NCI-H1694 treated with DMSO at 0.1 percent for 48 hours (cell line): ENCODE data around the gene BMERB1.
A peak's percentile ranks its signal among the peaks of the same experiment; 100 is the strongest.

Experiments used
- DNase-seq: peaks from one replicate; lab custom pipeline; 2025; lab: John Stamatoyannopoulos, UW

BMERB1 gene

DNA sequence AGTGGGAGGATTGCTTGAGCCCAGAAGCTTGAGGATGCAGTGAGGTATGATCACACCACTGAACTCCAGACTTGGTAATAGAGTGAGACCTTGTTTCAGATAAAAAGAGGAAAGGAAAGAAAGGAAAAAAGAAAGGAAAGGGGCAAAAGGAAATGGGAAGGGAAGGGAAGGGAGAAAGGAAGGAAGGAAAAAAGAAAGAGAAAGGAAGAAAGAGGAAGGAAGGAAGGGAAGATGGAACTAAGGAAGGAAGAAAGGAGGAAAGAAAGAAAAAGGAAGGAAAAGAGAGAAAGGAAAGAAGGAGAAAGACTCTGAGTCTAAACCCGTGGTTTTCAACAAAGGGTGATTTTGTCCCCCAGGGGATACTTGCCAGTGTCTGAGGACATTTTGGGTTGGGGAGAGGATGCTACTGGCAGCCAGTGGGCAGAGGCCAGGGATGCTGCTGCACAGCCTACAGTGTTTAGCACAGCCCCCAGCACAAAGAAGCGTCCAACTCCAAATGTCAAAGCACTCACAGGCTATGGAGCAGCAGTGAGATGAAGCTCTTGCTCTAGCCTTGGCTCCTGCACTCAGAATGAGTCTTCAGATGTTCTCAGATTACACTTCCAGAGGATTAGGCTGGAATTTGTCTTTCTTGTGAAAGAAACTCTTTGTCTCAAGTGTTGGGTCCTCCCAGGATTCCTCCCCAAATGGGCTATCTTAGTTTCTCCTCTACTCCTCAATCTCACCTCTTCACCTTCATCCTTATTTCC is 64.2 kb downstream of the BMERB1 start:
- no peak for DNase-seq

DNA sequence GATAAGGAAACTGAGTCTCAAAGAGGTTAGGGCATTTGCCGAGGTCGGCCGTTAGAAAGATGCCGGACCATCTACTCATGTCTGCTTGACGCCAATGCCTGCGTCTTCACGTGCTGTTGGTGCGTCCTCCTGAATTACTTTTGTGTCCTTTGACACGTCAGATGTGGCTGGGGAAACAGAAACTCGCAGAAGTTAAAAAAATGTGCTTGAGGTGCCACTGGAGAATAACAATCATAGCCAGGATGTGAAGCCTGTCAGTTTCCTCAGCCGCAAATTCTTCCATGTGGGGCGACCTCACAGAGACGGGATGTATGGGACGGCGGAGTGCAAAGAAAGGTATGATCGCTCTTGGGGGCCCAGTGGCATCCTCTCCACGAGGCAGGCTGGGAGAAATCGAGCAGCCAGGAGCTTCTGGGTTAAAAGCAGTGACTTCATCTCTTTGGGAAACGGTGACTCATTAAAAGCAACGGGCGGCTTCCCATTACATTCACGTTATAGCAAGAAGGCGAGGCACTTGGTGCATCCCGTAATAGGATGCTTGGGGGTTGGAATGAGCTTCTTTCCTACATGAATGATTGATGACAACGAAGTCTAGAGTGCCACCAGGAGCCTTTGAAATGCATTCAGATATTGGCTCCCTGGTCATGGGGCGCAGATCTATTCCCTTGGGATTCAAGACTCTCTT is 67.8 kb downstream of the BMERB1 start:
- DNase-seq = no peak

- no peak for DNase-seq
These were observed 72.1 kb downstream of the BMERB1 start for GRCh38 chr16:15506441-15506840.

- no peak for DNase-seq
These were observed 73.0 kb downstream of the BMERB1 start for GRCh38 chr16:15507301-15507958.

DNA sequence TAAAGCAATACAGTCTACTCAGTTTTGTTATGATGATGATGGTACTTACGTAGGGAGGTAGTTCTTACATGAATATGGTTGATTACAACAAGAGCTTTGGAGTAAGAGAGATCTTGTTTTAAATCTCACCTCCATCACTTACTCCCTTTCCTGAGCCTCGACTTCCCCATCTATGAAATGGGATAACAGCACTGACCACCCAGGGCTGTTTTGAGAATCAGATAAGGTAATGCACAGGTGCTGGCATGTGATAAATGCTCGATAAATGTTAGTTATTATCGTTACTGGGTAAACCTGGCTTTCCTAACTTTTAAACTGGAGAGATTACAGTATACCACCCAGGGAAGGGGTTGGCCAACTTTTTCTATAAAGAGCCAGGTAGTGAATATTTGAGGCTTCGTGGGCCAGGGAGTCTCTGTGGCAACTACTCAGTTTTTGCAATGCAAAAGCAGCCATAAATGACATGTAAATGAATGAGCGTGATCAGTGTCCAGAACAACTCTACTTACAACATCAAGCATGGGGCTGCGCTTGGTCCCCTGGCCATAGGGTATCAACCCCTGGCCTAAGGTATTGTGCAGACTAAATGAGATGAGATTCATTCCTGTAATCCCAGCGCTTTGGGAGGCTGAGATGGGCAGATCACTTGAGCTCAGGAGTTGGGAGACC is 73.7 kb downstream of the BMERB1 start:
- no peak for DNase-seq

DNA sequence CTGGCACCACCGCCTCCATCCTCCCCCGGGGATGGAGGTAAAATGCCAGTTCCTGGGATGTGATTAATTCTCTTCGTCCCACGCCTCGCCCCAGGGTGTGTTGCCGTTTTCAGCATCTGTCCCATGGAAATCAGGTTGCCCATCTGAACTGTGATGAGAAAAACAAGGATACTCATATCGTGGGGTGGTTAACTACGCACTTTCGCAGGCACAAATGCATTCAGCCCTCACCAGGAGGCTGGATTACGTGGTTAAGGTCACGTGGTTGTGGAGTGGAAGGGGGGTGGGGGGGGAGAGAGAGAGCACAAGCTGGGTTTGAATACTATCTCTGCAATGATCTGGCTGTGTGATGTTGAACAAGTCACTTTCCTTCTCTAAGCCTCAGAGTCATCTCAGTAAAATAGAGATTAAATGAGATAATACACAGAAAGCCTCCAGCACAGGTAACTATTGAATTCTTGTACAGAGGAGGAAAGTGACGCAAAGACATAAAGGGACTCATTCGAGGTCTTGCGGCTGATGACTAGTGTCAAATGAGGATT is 74.7 kb downstream of the BMERB1 start:
- no peak for DNase-seq

- peak; percentile 20 for DNase-seq
These were observed 75.5 kb downstream of the BMERB1 start for GRCh38 chr16:15509593-15510535.

DNA sequence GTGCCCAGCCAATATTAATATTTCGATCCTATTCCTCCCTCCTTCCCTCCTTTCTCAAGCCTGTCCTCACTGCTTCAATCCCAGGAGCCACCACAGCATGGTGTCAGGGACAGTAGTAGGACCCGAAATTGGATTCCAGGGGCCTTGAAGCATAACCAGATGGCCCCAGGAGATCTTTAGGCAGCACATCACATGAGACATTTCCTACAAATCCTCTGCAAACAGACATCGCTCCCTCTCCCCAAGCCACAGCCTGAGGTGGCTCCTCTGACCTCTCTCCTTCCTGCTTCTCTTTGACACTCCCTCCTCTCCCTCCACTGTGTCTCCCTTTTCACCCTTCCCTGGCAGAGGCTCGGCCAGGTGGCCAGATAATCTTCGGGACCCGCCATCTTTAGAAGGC is 76.6 kb downstream of the BMERB1 start:
- DNase-seq = no peak

DNA sequence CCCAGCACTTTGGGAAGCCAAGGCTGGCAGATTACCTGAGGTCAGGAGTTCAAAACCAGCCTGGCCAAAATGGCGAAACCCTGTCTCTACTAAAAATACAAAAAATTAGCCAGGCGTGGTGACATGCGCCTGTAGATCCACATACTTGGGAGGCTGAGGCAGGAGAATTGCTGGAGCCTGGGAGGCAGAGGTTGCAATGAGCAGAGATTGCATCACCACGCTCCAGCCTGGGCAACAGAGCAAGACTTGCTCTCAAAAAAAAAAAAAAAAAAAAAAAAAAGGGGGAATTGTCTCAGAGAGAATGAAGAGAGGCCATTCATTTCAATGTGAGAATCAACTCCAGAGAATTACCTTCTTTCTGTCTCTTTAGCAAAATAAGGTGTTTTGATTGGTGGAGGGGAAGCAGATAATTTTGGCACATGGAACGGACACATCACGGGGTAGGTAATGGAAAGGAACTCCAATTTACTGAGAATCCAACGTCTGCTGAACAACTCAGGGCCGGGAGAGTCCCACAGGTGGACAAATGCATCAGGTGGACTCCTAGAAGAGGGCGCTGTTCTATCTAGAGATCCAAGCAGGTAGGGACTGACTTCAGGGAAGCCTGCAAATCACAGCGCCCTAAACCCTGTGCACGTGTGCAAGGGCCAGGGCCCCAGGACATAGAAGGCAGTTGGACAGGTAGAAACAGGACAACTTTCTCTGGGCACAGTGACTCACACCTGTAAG is 77.5 kb downstream of the BMERB1 start:
- no peak for DNase-seq

DNA sequence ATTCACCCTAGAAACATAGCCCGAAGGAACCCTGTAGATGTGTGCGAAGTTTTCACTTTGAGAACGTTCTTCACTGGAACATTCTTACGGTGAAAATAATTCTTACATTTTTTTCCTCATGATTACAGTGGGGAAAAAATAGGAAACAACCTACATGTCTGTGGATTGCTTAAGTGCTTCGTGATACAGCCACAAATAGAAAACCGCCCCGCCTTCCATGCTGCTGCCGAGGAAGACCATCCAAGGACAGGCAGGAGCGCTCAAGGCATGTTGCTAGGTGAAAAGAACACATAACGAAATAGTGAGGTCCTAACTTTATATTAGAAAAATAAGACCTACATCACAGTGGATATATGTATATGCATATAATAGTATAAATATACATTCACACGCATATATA is 78.8 kb downstream of the BMERB1 start:
- DNase-seq = no peak

DNA sequence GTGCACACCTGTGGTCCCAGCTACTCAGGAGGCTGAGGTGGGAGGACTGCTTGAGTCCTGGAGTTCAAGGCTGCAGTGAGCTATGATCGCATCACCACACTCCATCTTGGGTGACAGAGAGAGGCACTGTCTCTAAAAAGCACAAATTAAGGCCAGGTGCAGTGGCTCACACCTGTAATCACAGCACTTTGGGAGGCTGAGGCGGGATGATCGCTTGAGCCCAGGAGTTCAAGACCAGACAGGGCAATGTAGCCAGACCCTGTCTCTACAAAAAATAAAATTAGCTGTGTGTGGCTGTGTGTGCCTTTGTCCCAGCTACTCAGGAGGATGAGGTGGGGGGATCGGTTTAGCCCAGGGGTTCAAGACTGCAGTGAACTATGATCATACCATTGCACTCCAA is 81.6 kb downstream of the BMERB1 start:
- no peak for DNase-seq

DNA sequence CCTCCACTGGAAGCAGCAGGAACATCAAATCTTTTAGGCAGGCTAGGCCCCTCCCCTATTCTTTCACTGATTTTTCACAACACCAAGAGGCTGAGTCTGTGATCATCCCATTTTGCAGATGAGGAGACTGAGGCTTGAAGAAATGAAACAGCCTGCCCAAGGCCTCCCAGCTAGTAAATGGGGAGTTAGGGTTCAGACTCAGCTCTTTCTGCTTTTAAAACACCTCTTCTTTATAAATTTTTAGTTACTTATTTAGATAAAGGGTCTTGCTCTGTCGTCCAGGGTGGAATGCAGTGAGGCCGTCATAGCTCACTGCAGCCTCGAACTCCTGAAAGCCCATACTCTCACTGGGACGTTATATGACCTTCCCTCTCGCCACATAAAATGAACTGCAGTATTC is 82.2 kb downstream of the BMERB1 start:
- no peak for DNase-seq

GRCh38 chr16:15517743-15518377 is 83.5 kb downstream of the BMERB1 start:
- no peak for DNase-seq

- no peak for DNase-seq
These were observed 84.3 kb downstream of the BMERB1 start for GRCh38 chr16:15518381-15519351.

GRCh38 chr16:15519790-15520189 is 85.4 kb downstream of the BMERB1 start:
- DNase-seq = no peak

DNA sequence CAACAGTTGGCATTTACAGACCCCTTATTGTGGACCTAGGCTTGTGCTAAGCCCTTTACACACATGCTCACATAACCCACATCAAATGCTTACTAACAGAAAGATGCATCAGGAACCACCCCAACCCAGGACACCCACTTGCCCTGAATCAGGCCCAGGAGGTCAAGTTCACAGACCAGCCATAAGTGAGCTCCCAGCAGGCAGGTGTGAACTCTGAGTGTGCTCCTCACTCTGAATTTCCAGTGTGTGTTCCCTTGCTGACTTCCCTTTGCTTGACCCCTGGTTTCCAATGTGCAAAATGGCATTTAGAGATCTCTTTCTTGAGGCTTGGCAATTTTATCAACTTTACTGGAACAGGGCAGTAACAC is 87.0 kb downstream of the BMERB1 start:
- no peak for DNase-seq

- no peak for DNase-seq
These were observed 87.5 kb downstream of the BMERB1 start for GRCh38 chr16:15521758-15522509.

GRCh38 chr16:15523092-15523541 is 88.7 kb downstream of the BMERB1 start:
- no peak for DNase-seq
